ENCODE results near the gene SAV1. TPM values are rescaled to one million over a fixed set of nuclear protein-coding genes. Genes with fewer than 3 reads are reported as not detected.

Gene SAV1
- total and polyA plus RNA-seq, 2 of the 8 experiments (the other 6 are each of a cell fraction or from before 2014, with no cell fraction given), result 15.9 to 78.3 TPM

GRCh38 chr14:50670866-50671256, 2.8 kb upstream of the SAV1 start:
- no peak overlapping the region for H2BK15ac ChIP-seq (ENCODE audit: low read length)
- H3K4me2 ChIP-seq (ENCODE audit: insufficient read depth in 1 of 2, low read depth in 2 of 2, low read length in 2 of 2), result peak overlapping the region in 1 of 2 experiments; percentile 89; a peak in 1 of 4 replicates
- ChIA-PET POLR2A (ENCODE audit: partially characterized antibody) (interaction anchor here (0.9 to 4.6 kb wide), 5 partner anchors 13 to 26 kb away, joined by 3 to 70 read pairs (median 3); no protein-coding TSS in a partner anchor), CTCF (ENCODE audit: partially characterized antibody) (interaction anchor here (1.0 to 1.7 kb wide), 4 partner anchors 13 to 107 kb away, joined by 3 read pairs; no protein-coding TSS in a partner anchor)
- no peak overlapping the region for H2BK20ac ChIP-seq (ENCODE audit: low read length)
- H2AFZ ChIP-seq (ENCODE audit: low read length), result no peak overlapping the region
- DNase-seq (ENCODE audit: low read depth in 1 of 2, low spot score in 2 of 2) (no peak), FAIRE-seq (no peak)
- H3K9me3 ChIP-seq (ENCODE audit: insufficient read depth in 2 of 2, low read depth in 1 of 2, low read length in 1 of 2), result no peaks in the 10 kb centered on the region
- no peaks in the 10 kb centered on the region for H4K20me1 ChIP-seq (replicated peaks in 1 of 2; ENCODE audit: control insufficient read depth in 1 of 2, insufficient read depth in 2 of 2, low read length in 2 of 2)
- H3K36me3 ChIP-seq (ENCODE audit: control insufficient read depth in 2 of 4, insufficient read depth in 4 of 4, low read length in 3 of 4), result no peaks in the 10 kb centered on the region; a peak in 1 of 8 replicates
- H3K18ac ChIP-seq (ENCODE audit: extremely low read depth, low read length), result no peak overlapping the region
- H2BK5ac ChIP-seq (ENCODE audit: low read depth, low read length), result no peak overlapping the region
- H2AK5ac ChIP-seq (ENCODE audit: low read depth, low read length), result no peak overlapping the region
- no peak overlapping the region for H3K27ac ChIP-seq (ENCODE audit: low read depth, low read length)
- H3K4me1 ChIP-seq (replicated peaks in 1 of 4; ENCODE audit: control insufficient read depth in 3 of 4, insufficient read depth in 4 of 4, low read length in 3 of 4), result peaks cover 7 to 17% (median 12%) of the 10 kb centered on the region in 4 experiments
- H2BK120ac ChIP-seq (replicated peaks; ENCODE audit: low read depth, low read length), result no peak overlapping the region
- H4K5ac ChIP-seq (ENCODE audit: insufficient read length, low read depth, low read length), result no peak overlapping the region
- H3K23ac ChIP-seq (ENCODE audit: insufficient read length), result no peak overlapping the region
- WGBS, 2 experiments (ENCODE audit: extremely low coverage in 1 of 2, insufficient coverage in 1 of 2, insufficient read length in 1 of 2, insufficient replicate concordance in 2 of 2, low coverage in 1 of 2, low lambda C conversion rate in 2 of 2, missing lambda C conversion rate in 1 of 2), result 78% methylated on average over 6 of the region's 6 CpGs; no CpG with 5 or more reads in 1 of the 2 experiments
- no peak overlapping the region for H3K14ac ChIP-seq (ENCODE audit: insufficient read length)
- no peak overlapping the region for H2BK12ac ChIP-seq (ENCODE audit: low read depth, low read length)
- H4K8ac ChIP-seq (ENCODE audit: extremely low read depth, insufficient read depth, low read length), result no peak overlapping the region
- H3K9ac ChIP-seq (replicated peaks in 1 of 4; ENCODE audit: extremely low read depth in 1 of 4, low read depth in 3 of 4, low read length in 3 of 4), result no peak overlapping the region
- H3K4ac ChIP-seq (replicated peaks; ENCODE audit: insufficient read length, low read depth, low read length), result no peak overlapping the region
- H3K27me3 ChIP-seq (replicated peaks in 1 of 4; ENCODE audit: control insufficient read depth in 3 of 4, extremely low read depth in 1 of 4, insufficient read depth in 3 of 4, low read length in 3 of 4), result no peaks in the 10 kb centered on the region
- H3K56ac ChIP-seq (replicated peaks; ENCODE audit: insufficient read length, low read depth, low read length), result no peak overlapping the region
- no peaks in the 10 kb centered on the region for H3K79me1 ChIP-seq (ENCODE audit: low read depth, low read length)
- H3K23me2 ChIP-seq (ENCODE audit: low read depth, low read length), result peaks cover 3% of the 10 kb centered on the region; the same call in 1 of the 2 replicates
- no peak overlapping the region for H4K91ac ChIP-seq (replicated peaks; ENCODE audit: insufficient read length, low read length)
- H3K79me2 ChIP-seq (ENCODE audit: control insufficient read depth in 1 of 2, insufficient read depth in 2 of 2, low read length in 2 of 2), result peaks cover 4 to 19% of the 10 kb centered on the region in 2 experiments; a peak in 3 of 4 replicates
- H3K4me3 ChIP-seq (ENCODE audit: extremely low read depth in 1 of 4, insufficient read depth in 2 of 4, low read depth in 3 of 4, low read length in 4 of 4), result no peak overlapping the region
- TF ChIP-seq RFX5 (IDR thresholded peaks at IDR 0.05; ENCODE audit: borderline replicate concordance, low read depth, low read length), result no peak
- no peak for TF ChIP-seq JUN (IDR thresholded peaks at IDR 0.05; ENCODE audit: low read depth, low read length)
- no peak for TF ChIP-seq CBX8 (IDR thresholded peaks at IDR 0.05; ENCODE audit: borderline replicate concordance, low read depth, low read length)
- TF ChIP-seq FOSL1 (IDR thresholded peaks at IDR 0.05; ENCODE audit: insufficient read depth, low read depth, low read length), result no peak
- no peak for TF ChIP-seq TAF1 (IDR thresholded peaks at IDR 0.05; ENCODE audit: low read depth, low read length)
- TF ChIP-seq POLR2A (IDR thresholded peaks at IDR 0.05; ENCODE audit: control extremely low read depth in 1 of 2, low read depth in 2 of 2, low read length in 2 of 2), result no peak
- TF ChIP-seq TCF12 (IDR thresholded peaks at IDR 0.05; ENCODE audit: low read depth, low read length), result no peak
- no peak for TF ChIP-seq JUND (IDR thresholded peaks at IDR 0.05; ENCODE audit: low read length)
- no peak for TF ChIP-seq RBBP5 (IDR thresholded peaks at IDR 0.05; ENCODE audit: borderline replicate concordance, low read depth, low read length)
- no peak for TF ChIP-seq ASH2L (IDR thresholded peaks at IDR 0.05; ENCODE audit: low read length)
- no peak for TF ChIP-seq EGR1 (IDR thresholded peaks at IDR 0.05; ENCODE audit: borderline replicate concordance, low read depth, low read length)
- TF ChIP-seq GTF2F1 (IDR thresholded peaks at IDR 0.05; ENCODE audit: borderline replicate concordance, low read depth, low read length), result no peak
- no peak for TF ChIP-seq RNF2 (IDR thresholded peaks at IDR 0.05; ENCODE audit: borderline replicate concordance, low read depth, low read length, missing control alignments, poor library complexity, severe bottlenecking)
- no peak for TF ChIP-seq GABPA (IDR thresholded peaks at IDR 0.05; ENCODE audit: borderline replicate concordance, insufficient read depth, low read length)
- no peak for TF ChIP-seq PHF8 (conservative IDR thresholded peaks at IDR 0.05; ENCODE audit: low read depth, low read length)

Data from H1 (cell line).